ENCODE results near the gene COX18.

The COX18 gene

DNA sequence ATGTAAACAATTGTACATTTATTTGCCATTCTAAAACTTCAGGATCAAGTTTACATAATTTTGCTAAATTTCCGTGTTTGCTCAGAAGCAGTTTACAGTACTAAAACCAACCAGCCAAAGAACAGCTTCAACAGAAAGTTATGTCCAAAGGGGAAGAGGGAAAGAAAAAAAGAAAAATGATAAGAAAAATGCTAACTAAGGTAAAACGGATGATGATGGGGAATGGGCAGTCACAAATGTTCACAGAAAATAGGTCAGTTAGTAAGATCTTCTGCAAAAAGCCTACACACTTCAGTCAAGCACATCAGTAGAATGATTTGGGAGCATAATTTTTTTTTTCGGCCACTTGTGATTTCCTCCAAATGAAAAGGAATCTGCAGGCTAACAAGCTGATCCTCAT, 6.3 kb upstream of the COX18 start:
- H4K20me1 ChIP-seq (ENCODE audit: low read depth, low read length) = no peaks in the 10 kb centered on the region
- H3K4me3 ChIP-seq (ENCODE audit: insufficient read depth, low read length, poor library complexity, severe bottlenecking) = no peak overlapping the region
- TF ChIP-seq, protein P1, sequence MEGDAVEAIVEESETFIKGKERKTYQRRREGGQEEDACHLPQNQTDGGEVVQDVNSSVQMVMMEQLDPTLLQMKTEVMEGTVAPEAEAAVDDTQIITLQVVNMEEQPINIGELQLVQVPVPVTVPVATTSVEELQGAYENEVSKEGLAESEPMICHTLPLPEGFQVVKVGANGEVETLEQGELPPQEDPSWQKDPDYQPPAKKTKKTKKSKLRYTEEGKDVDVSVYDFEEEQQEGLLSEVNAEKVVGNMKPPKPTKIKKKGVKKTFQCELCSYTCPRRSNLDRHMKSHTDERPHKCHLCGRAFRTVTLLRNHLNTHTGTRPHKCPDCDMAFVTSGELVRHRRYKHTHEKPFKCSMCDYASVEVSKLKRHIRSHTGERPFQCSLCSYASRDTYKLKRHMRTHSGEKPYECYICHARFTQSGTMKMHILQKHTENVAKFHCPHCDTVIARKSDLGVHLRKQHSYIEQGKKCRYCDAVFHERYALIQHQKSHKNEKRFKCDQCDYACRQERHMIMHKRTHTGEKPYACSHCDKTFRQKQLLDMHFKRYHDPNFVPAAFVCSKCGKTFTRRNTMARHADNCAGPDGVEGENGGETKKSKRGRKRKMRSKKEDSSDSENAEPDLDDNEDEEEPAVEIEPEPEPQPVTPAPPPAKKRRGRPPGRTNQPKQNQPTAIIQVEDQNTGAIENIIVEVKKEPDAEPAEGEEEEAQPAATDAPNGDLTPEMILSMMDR (IDR thresholded peaks at IDR 0.05; ENCODE audit: insufficient read depth, low read length, poor library complexity, severe bottlenecking) = no peak
- TF ChIP-seq EZH2phosphoT487 (conservative IDR thresholded peaks at IDR 0.05; ENCODE audit: low read length) = no peak
- H3K27ac ChIP-seq (ENCODE audit: low read depth, low read length) = no peak overlapping the region
- peaks cover 13% of the 10 kb centered on the region; the same call in 1 of the 2 replicates for H3K36me3 ChIP-seq (ENCODE audit: low read length)
- no peaks in the 10 kb centered on the region for H3K79me2 ChIP-seq (ENCODE audit: insufficient read depth, low read length)
- H2AFZ ChIP-seq (ENCODE audit: low read depth, low read length, severe bottlenecking) = no peak overlapping the region
- no peaks in the 10 kb centered on the region for H3K27me3 ChIP-seq (ENCODE audit: low read length)
- peaks cover 20% of the 10 kb centered on the region; the same call in 1 of the 2 replicates for H3F3A ChIP-seq (ENCODE audit: insufficient read depth)
- H3K9me3 ChIP-seq (ENCODE audit: insufficient read depth, low read length) = no peaks in the 10 kb centered on the region
- no peaks in the 10 kb centered on the region for H3K9me2 ChIP-seq (replicated peaks; ENCODE audit: insufficient read depth, low read length)
- H3K9ac ChIP-seq (ENCODE audit: low read length) = no peak overlapping the region
- H3K4me2 ChIP-seq (ENCODE audit: low read depth, low read length, poor library complexity, severe bottlenecking) = no peak overlapping the region

DNA sequence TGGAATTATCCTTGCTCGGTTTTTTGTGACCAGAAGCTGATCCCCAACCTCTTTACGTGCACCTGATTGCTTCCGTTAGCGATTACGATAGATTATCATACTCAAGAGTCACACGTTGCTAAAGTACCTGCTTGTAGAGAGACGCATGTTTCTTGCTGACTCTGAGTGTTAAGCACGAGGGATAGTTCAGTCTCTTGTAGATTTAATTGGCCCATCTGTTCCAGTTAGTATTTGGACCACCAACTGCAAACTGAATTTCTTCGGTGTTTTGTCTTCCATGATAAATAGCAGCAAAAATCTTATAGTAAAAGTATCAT, 516 bp upstream of the COX18 start:
- TF ChIP-seq EZH2phosphoT487 (conservative IDR thresholded peaks at IDR 0.05; ENCODE audit: low read length) = no peak
- TF ChIP-seq, protein P1 (IDR thresholded peaks at IDR 0.05; ENCODE audit: insufficient read depth, low read length, poor library complexity, severe bottlenecking) = no peak
- H2AFZ ChIP-seq (ENCODE audit: low read depth, low read length, severe bottlenecking) = peak overlapping the region; percentile 34
- H3K9ac ChIP-seq (ENCODE audit: low read length) = peak overlapping the region; percentile 80
- no peaks in the 10 kb centered on the region for H3K27me3 ChIP-seq (ENCODE audit: low read length)
- H3F3A ChIP-seq (ENCODE audit: insufficient read depth) = peaks cover 40% of the 10 kb centered on the region
- peak overlapping the region; percentile 92 for H3K27ac ChIP-seq (ENCODE audit: low read depth, low read length)
- H3K79me2 ChIP-seq (ENCODE audit: insufficient read depth, low read length) = peaks cover 6% of the 10 kb centered on the region; the same call in 1 of the 2 replicates
- H3K4me3 ChIP-seq (ENCODE audit: insufficient read depth, low read length, poor library complexity, severe bottlenecking) = peak overlapping the region; percentile 44
- no peaks in the 10 kb centered on the region for H3K9me2 ChIP-seq (replicated peaks; ENCODE audit: insufficient read depth, low read length)
- H4K20me1 ChIP-seq (ENCODE audit: low read depth, low read length) = no peaks in the 10 kb centered on the region
- peaks cover 7% of the 10 kb centered on the region; the same call in 1 of the 2 replicates for H3K36me3 ChIP-seq (ENCODE audit: low read length)
- peak overlapping the region; percentile 71 for H3K4me2 ChIP-seq (ENCODE audit: low read depth, low read length, poor library complexity, severe bottlenecking)
- no peaks in the 10 kb centered on the region for H3K9me3 ChIP-seq (ENCODE audit: insufficient read depth, low read length)

DNA sequence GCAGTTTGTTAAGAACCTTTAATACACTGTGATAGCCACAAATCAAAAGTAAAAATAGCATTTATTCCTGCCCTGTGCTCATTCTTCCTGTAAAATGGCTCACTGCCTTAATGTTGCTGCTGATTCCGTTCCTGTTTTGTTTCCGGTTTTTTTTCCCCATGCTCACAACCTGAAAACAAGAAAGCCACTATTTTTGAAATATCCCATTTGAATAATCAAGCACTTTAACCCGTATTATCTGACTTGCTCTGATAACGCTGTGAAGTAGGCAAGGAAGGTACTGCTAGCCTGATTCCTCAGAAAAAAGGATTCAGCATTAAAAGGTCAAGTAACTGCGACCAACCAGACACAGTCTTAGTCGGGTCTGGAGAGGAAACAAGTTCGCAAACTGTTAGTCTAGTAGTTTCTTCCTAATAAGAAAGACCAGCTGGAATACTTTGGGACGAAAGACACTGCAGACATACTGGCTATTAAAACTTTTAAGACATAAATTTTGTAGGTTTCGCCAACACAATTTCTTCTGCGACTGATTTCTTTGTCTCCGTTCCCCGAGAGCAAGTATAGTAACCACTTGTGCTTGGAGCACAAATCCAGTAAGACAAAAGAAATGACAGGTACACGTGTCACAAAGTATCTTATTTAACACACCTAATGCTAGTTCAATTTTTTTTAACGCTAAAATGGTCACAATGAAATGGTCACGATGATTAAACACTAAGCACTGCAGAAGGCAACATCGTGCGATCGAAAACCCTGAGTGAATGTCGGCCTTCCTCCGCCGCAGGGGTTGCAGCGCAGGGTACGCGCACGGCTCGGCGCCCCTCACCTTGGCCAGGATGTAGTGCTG, 802 bp downstream of the COX18 start:
- TF ChIP-seq EZH2phosphoT487 (conservative IDR thresholded peaks at IDR 0.05; ENCODE audit: low read length) = no peak
- TF ChIP-seq, protein P1 (IDR thresholded peaks at IDR 0.05; ENCODE audit: insufficient read depth, low read length, poor library complexity, severe bottlenecking) = no peak

More for the DNA sequence above, 802 bp downstream of the COX18 start:
- H3K9ac ChIP-seq (ENCODE audit: low read length) = peak overlapping the region; percentile 80
- H2AFZ ChIP-seq (ENCODE audit: low read depth, low read length, severe bottlenecking) = peak overlapping the region; percentile 46
- 0 out of 2 replicates have a peak, but pooled peaks cover 3% of the 10 kb centered on the region for H3K36me3 ChIP-seq (ENCODE audit: low read length)
- peak overlapping the region; percentile 92 for H3K4me2 ChIP-seq (ENCODE audit: low read depth, low read length, poor library complexity, severe bottlenecking)
- peak overlapping the region; percentile 58 for H3K4me3 ChIP-seq (ENCODE audit: insufficient read depth, low read length, poor library complexity, severe bottlenecking)
- H3K27me3 ChIP-seq (ENCODE audit: low read length) = no peaks in the 10 kb centered on the region
- no peaks in the 10 kb centered on the region for H3K9me2 ChIP-seq (replicated peaks; ENCODE audit: insufficient read depth, low read length)
- no peaks in the 10 kb centered on the region for H4K20me1 ChIP-seq (ENCODE audit: low read depth, low read length)
- H3K79me2 ChIP-seq (ENCODE audit: insufficient read depth, low read length) = peaks cover 6% of the 10 kb centered on the region; the same call in 1 of the 2 replicates
- H3K9me3 ChIP-seq (ENCODE audit: insufficient read depth, low read length) = no peaks in the 10 kb centered on the region
- H3F3A ChIP-seq (ENCODE audit: insufficient read depth) = peaks cover 40% of the 10 kb centered on the region
- peak overlapping the region; percentile 92 for H3K27ac ChIP-seq (ENCODE audit: low read depth, low read length)
